GM21447 (cell line): ENCODE data around the gene SMARCA5.
A peak's percentile ranks its signal among the peaks of the same experiment; 100 is the strongest.

Experiments
- ATAC-seq: cut with Tn5 transposase; IDR thresholded peaks from one replicate; pipeline ENCODE4 v1.9.1; 2021; ENCODE audit not compliant: unreplicated experiment

SMARCA5 gene

GRCh38 chr4:143538979-143539669 lies 25.6 kb downstream of the SMARCA5 start:
- ATAC-seq = no peak

- ATAC-seq = no peak
Observed at GRCh38 chr4:143539670-143540023, 26.1 kb downstream of the SMARCA5 start.

- ATAC-seq = no peak
Observed at GRCh38 chr4:143549928-143550327, 36.4 kb downstream of the SMARCA5 start.

- ATAC-seq = peak; percentile 74
Observed at GRCh38 chr4:143554728-143555597, 41.5 kb downstream of the SMARCA5 start.

- ATAC-seq = no peak
Observed at GRCh38 chr4:143555676-143556075, 42.2 kb downstream of the SMARCA5 start.

GRCh38 chr4:143558286-143558685 lies 44.8 kb downstream of the SMARCA5 start:
- no peak for ATAC-seq

GRCh38 chr4:143558823-143559756 lies 45.6 kb downstream of the SMARCA5 start:
- ATAC-seq = peak; percentile 87

GRCh38 chr4:143559757-143560147 lies 46.2 kb downstream of the SMARCA5 start:
- ATAC-seq = no peak

- ATAC-seq = no peak
Observed at GRCh38 chr4:143564472-143564871, 51.0 kb downstream of the SMARCA5 start.

- no peak for ATAC-seq
Observed at GRCh38 chr4:143575331-143575730, 61.8 kb downstream of the SMARCA5 start.

GRCh38 chr4:143581331-143581946 lies 67.9 kb downstream of the SMARCA5 start:
- no peak for ATAC-seq

- no peak for ATAC-seq
Observed at GRCh38 chr4:143585548-143585947, 72.0 kb downstream of the SMARCA5 start.

- no peak for ATAC-seq
Observed at GRCh38 chr4:143586080-143586479, 72.6 kb downstream of the SMARCA5 start.

GRCh38 chr4:143587703-143588102 lies 74.2 kb downstream of the SMARCA5 start:
- no peak for ATAC-seq

GRCh38 chr4:143597276-143597675 lies 83.8 kb downstream of the SMARCA5 start:
- no peak for ATAC-seq

- no peak for ATAC-seq
Observed at GRCh38 chr4:143598816-143599215, 85.3 kb downstream of the SMARCA5 start.

GRCh38 chr4:143599827-143600226 lies 86.3 kb downstream of the SMARCA5 start:
- no peak for ATAC-seq

- ATAC-seq = no peak
Observed at GRCh38 chr4:143606480-143606879, 93.0 kb downstream of the SMARCA5 start.
